ENCODE measurements around the gene TYROBP.
A peak's percentile ranks its signal among the peaks of the same experiment; 100 is the strongest.

Gene TYROBP

GRCh38 chr19:35937345-35938281, 29.5 kb upstream of the TYROBP start:
- no peak for TF ChIP-seq CTCF (IDR thresholded peaks at IDR 0.05; ENCODE audit: insufficient read depth, low read depth, low read length, missing control alignments)
- peak overlapping the region; percentile 75 for H3K4me3 ChIP-seq (ENCODE audit: low read length)
- no peak for DNase-seq (ENCODE audit: low read depth)

- H3K4me3 ChIP-seq (ENCODE audit: low read length), result peak overlapping the region; percentile 75
- no peak for TF ChIP-seq CTCF (IDR thresholded peaks at IDR 0.05; ENCODE audit: insufficient read depth, low read depth, low read length, missing control alignments)
- no peak for DNase-seq (ENCODE audit: low read depth)
Measured at GRCh38 chr19:35936738-35937268, 28.7 kb upstream of the TYROBP start.

- peak; percentile 83 for DNase-seq (ENCODE audit: low read depth)
- peak within 1 kb of the TSS; percentile 75 for H3K4me3 ChIP-seq (ENCODE audit: low read length)
- TF ChIP-seq CTCF (IDR thresholded peaks at IDR 0.05; ENCODE audit: insufficient read depth, low read depth, low read length, missing control alignments), result no peak
Measured at GRCh38 chr19:35935911-35936737, 28.0 kb upstream of the TYROBP start, which contains the start of gene LRFN3. Gene LRFN3 (plus strand): TSS chr19:35936374. CDS start chr19:35939426, 3,052 bp downstream.

GRCh38 chr19:35932291-35932936, 24.3 kb upstream of the TYROBP start:
- TF ChIP-seq CTCF (IDR thresholded peaks at IDR 0.05; ENCODE audit: insufficient read depth, low read depth, low read length, missing control alignments), result no peak
- DNase-seq (ENCODE audit: low read depth), result no peak
- H3K4me3 ChIP-seq (ENCODE audit: low read length), result no peak overlapping the region

GRCh38 chr19:35931874-35932202, 23.7 kb upstream of the TYROBP start:
- TF ChIP-seq CTCF (IDR thresholded peaks at IDR 0.05; ENCODE audit: insufficient read depth, low read depth, low read length, missing control alignments), result no peak
- DNase-seq (ENCODE audit: low read depth), result no peak
- H3K4me3 ChIP-seq (ENCODE audit: low read length), result no peak overlapping the region

GRCh38 chr19:35931161-35931873, 23.2 kb upstream of the TYROBP start:
- peak overlapping the region; percentile 30 for H3K4me3 ChIP-seq (ENCODE audit: low read length)

More at GRCh38 chr19:35931161-35931873, 23.2 kb upstream of the TYROBP start:
- peak; percentile 100 for DNase-seq (ENCODE audit: low read depth)
- TF ChIP-seq CTCF (IDR thresholded peaks at IDR 0.05; ENCODE audit: insufficient read depth, low read depth, low read length, missing control alignments), result peak; percentile 89
